Naive thymus-derived CD8-positive, alpha-beta T cell (primary cell): ENCODE results near the gene FRYL. TPM values are rescaled to one million over a fixed set of nuclear protein-coding genes. Genes with fewer than 3 reads are reported as not detected.
"Not testable (repeated sequence)": the region's sequence is repeated elsewhere in the genome, so short reads cannot be mapped to it uniquely, and the experiment has no call there.

Source experiments
- ATAC-seq, 2 donors: fragments of 150-1000 bp; cut with Tn5 transposase in 1 of 2; sonication (Bioruptor Pico), chemical (Tn5 transposase) in 1 of 2; 1 replicate in 1 of 2; 2 replicates in 1 of 2; pipeline ENCODE4 v1.10.0; 2021; ENCODE audit warnings: mild to moderate bottlenecking in 2 of 2, moderate library complexity in 2 of 2
- POLR2A ChIA-PET: fragments of 350-600 bp; sonication (Branson Sonifier 250); formaldehyde crosslinking; loops from one replicate; lab custom pipeline; 2021; ENCODE audit warnings: antibody characterized with exemption; lab: Charles Lee
- DNase-seq, 10 donors: peaks; one replicate each; pipeline versions ENCODE4 v3.0.0 to v3.0.0-alpha.2; 2020 to 2022
- H3K27ac Mint-ChIP-seq, 10 donors: one replicate each; pipeline ENCODE4 v1.8.0; 2020 to 2022; ENCODE audit warnings: mild to moderate bottlenecking in 10 of 10, mixed read lengths in 10 of 10, moderate library complexity in 4 of 10, inconsistent platforms in 1 of 10
- H3K27me3 Mint-ChIP-seq, 5 donors: one replicate each; pipeline ENCODE4 v1.8.0; 2021 to 2022; ENCODE audit warnings: mixed read lengths in 5 of 5
- H3K36me3 Mint-ChIP-seq, 3 donors: one replicate each; pipeline ENCODE4 v1.8.0; 2020 to 2022; ENCODE audit warnings: mixed read lengths in 3 of 3, mild to moderate bottlenecking in 2 of 3, inconsistent platforms in 1 of 3
- H3K4me1 Mint-ChIP-seq, 4 donors: one replicate each; pipeline ENCODE4 v1.8.0; 2021 to 2022; ENCODE audit warnings: mixed read lengths in 4 of 4
- H3K4me3 Mint-ChIP-seq, 10 donors: one replicate each; pipeline ENCODE4 v1.8.0; 2020 to 2022; ENCODE audit warnings: mild to moderate bottlenecking in 10 of 10, mixed read lengths in 10 of 10, moderate library complexity in 6 of 10, inconsistent platforms in 1 of 10
- H3K9me3 Mint-ChIP-seq, 9 donors: one replicate each; pipeline ENCODE4 v1.8.0; 2020 to 2022; ENCODE audit warnings: mixed read lengths in 9 of 9, mild to moderate bottlenecking in 3 of 9, inconsistent platforms in 1 of 9, moderate library complexity in 1 of 9
- polyA plus RNA-seq, 3 donors: library from polyadenylated mRNA; unstranded; fragments of 300-500 nt; fragmentation: Illumina TruSeq; gene quantifications; one replicate each; pipeline ENCODE4 v1.2.3, GENCODE V29; 2021
- total RNA-seq, 8 experiments: library from RNA in 2 of 8; stranded (reverse) in 2 of 8; gene quantifications; one replicate each; pipeline ENCODE4 v1.2.3 and lab custom pipeline; 2021 to 2026

FRYL gene
- total and polyA plus RNA-seq, 5 experiments from 2014 or later: 31.4 to 119 (median 36.4) TPM

DNA sequence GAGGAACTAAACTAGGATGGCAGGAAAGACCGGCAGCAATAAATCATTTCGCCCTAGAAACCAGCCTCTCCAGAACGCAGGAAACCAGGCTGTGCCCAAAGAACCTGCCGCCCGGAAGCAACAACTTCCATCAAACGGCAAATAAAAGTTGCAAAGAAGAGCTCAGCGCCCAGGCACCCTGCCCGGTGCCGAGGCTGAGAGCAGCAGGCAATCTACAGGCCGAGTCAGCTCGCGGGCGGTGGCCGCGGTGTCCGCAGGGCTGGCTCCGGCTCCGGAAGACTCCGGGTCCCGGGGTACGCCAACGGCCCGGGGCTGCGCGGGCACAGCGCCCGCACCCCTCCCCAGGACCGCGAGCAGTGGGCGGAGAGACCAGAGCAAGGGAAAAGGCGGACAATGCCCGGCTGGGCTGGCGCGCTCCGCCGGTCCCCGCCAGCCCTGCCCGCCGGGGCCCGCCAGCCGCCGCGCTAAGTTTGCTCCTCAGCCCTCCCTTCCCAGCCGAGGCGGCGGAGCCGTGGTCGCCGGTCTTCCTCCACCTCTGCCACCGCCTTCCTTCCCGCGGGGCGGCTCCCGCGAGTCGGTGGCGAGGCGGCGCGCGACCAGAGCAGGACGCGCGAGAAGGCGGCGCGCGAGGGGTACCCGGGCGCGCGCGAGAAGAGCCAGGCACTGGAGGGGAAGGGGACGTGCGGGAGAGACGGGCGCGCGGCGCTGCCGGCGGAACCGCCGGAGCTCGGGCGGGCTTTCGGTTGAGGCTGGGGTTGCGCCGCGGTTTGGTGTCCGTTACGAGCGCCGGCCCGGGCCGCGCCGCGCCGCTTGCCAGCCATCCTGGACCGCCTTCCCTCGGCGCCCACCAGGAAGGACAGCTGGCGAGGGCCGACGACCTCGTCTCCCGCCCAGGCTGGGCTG lies 733 bp downstream of the FRYL start:
- ATAC-seq: peak; percentile 34 to 36
- H3K9me3 Mint-ChIP-seq: no peaks in the 10 kb centered on the region
- peak overlapping the region; percentile 86 to 96 (median 94) for H3K4me3 Mint-ChIP-seq
- no peaks in the 10 kb centered on the region for H3K27me3 Mint-ChIP-seq
- H3K4me1 Mint-ChIP-seq: peaks cover 10 to 54% (median 47%) of the 10 kb centered on the region in 4 donors
- DNase-seq: peak; percentile 66 to 80 (median 72)
- peak overlapping the region; percentile 85 to 95 (median 92) for H3K27ac Mint-ChIP-seq
- POLR2A ChIA-PET: interaction anchor here (0.6 to 2.9 kb wide), 16 partner anchors 11 to 641 kb away, joined by 3 to 22 read pairs (median 4); partner anchors contain the start of genes OCIAD1, OCIAD2 and SLAIN2
- peaks cover 0 to 2% (median 0%) of the 10 kb centered on the region in 3 donors for H3K36me3 Mint-ChIP-seq

DNA sequence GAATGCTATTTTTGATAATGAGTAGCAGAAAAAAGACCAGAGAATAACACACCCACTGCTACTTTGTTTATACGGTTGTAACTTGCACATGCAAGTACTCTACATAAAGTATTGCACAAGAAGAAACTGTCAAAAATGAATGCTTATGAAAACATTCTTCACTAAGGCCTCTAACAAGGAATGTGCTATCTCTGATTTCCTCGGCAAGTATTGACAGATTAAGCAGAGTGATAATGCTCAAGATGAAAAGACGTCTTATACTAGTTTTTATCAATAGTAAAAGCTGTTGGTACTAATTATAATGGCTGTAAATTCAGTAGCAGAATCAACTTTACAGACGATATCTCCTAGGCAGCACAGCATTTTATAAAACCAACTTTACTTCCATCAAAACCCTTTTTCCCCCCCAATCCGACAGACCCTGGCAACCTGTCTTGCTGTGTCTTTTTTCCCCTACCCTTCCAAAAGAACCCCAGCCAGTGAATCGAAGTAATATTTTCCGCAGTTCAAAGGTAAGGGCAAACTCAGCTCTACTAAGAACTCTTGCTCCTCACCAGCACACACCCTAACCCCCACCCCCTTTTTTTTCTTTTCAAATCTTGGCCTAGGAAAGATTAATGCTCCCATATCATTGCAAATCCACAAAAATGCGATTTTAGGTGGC lies 1.5 kb downstream of the FRYL start:
- peaks cover 11 to 61% (median 50%) of the 10 kb centered on the region in 4 donors for H3K4me1 Mint-ChIP-seq
- H3K36me3 Mint-ChIP-seq: peaks cover 0 to 3% (median 0%) of the 10 kb centered on the region in 3 donors
- no peak for ATAC-seq
- H3K4me3 Mint-ChIP-seq: peak overlapping the region; percentile 86 to 96 (median 94)
- peak overlapping the region; percentile 61 to 95 (median 92) for H3K27ac Mint-ChIP-seq
- DNase-seq: peak in 4 of 10 donors; percentile 0 to 26 (median 8)
- H3K9me3 Mint-ChIP-seq: no peaks in the 10 kb centered on the region
- POLR2A ChIA-PET: interaction anchor here (0.6 to 2.9 kb wide), 11 partner anchors 12 to 437 kb away, joined by 3 to 22 read pairs (median 5); partner anchors contain the start of genes OCIAD1, OCIAD2 and SLAIN2
- no peaks in the 10 kb centered on the region for H3K27me3 Mint-ChIP-seq

DNA sequence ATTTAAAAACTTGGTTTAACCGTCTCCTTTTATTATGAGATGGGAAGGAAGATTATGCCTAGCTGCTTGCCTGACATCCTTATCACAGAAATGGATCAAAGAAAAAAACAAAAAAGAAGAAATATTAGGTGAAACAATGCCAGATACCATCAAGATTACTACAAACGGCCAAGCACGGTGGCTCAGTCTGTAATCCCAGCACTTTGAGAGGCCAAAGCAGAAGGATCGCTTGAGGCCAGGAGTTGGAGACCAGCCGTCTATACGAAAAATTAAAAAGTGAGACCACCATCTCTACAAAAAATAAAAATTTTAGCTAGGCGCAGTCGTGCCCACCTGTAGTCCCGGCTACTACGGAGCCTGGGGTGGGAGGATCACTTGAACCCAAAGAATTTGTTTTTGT lies 2.3 kb downstream of the FRYL start:
- ATAC-seq: no peak
- Mint-ChIP-seq H3K36me3 (peaks cover 0 to 5% (median 1%) of the 10 kb centered on the region in 3 donors), H3K27ac (peak overlapping the region; percentile 61 to 95 (median 91)), H3K4me1 (peaks cover 13 to 69% (median 58%) of the 10 kb centered on the region in 4 donors), H3K9me3 (no peaks in the 10 kb centered on the region), H3K27me3 (no peaks in the 10 kb centered on the region), H3K4me3 (peak overlapping the region; percentile 86 to 96 (median 94))
- POLR2A ChIA-PET: no interaction called here
- DNase-seq: no peak

DNA sequence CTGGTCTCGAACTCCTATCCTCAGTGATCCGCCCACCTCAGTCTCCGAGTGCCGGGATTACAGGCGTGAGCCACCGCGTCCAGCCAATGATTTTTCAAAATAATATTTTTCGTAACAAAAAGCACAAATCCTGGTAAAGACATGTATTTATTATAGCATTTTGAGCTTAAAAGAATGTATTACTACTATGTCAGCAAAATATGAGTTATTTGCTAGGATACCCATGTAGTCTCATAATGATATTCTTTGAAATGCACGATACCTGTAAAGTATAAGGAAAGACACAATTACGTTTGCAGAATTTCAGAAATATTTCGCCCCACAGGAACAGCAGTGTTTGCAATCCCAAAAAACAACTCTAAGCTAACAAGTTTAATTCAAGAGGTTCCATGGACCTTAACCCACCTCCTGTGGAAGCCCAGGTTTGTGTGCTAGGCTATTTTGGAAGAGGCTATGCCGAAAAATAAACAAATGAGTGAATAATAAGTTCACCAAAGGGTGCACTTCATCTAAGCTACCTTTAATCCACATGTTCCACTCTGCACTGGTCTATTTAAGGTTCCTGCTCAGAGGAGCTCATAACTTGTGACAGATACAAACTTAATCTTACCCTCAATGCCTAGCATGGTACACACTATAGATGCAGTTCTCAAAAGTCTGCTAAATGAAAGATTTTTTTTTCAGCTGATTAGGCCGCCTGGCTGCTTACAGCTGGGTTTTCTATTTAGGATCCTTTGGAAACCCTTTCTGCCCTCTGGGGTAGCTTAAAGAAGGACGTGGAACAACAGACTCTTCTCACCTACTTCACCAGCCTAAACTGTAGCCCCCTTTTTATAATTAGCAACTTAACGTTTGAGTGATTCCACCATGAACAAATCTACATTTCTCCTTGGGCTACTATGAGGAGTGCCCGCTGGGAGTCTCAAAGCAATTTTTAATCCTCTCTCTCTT lies 5.0 kb downstream of the FRYL start:
- Mint-ChIP-seq H3K4me3 (peak overlapping the region in 7 of 10 donors; percentile 4 to 18 (median 10)), H3K36me3 (peaks cover 0 to 5% (median 1%) of the 10 kb centered on the region in 3 donors), H3K27me3 (no peaks in the 10 kb centered on the region), H3K4me1 (peaks cover 20 to 83% (median 65%) of the 10 kb centered on the region in 4 donors), H3K27ac (peak overlapping the region in 1 of 10 donors; percentile 2), H3K9me3 (peaks cover 0 to 3% (median 0%) of the 10 kb centered on the region in 9 donors)
- ATAC-seq (no peak), DNase-seq (no peak)
- POLR2A ChIA-PET: interaction anchor here (0.6 to 0.7 kb wide), 2 partner anchors 23 to 178 kb away, joined by 3 to 4 read pairs; no protein-coding TSS in a partner anchor

DNA sequence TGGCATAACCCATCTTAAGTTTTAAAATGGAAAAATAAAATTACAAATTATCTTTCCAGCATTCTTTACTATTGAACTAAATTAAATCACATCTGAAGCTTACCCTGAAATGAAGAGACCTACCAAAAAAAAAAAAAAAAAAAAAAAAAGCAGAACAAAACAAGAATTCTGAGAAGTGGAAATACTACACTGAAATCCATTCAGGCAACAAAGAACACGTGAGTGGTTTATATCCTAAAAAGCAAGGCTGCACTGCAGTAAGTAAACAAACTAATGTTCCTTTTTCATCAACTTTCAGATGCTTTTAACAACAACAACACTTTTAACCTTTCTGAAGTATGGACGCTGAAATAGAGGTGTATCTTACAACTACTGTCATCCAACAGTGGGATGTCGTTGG lies 7.5 kb downstream of the FRYL start:
- ATAC-seq: no peak
- Mint-ChIP-seq H3K36me3 (peaks cover 0 to 14% (median 1%) of the 10 kb centered on the region in 3 donors), H3K27me3 (no peaks in the 10 kb centered on the region), H3K27ac (peak overlapping the region in 2 of 10 donors; percentile 6 to 40), H3K4me3 (peak overlapping the region in 4 of 10 donors; percentile 5 to 52 (median 24)), H3K4me1 (peaks cover 23 to 83% (median 68%) of the 10 kb centered on the region in 4 donors), H3K9me3 (peaks cover 0 to 3% (median 0%) of the 10 kb centered on the region in 9 donors)
- DNase-seq: no peak
- POLR2A ChIA-PET: interaction anchor here (0.6 kb wide), 1 partner anchor 26 kb away, joined by 3 read pairs; no protein-coding TSS in a partner anchor

DNA sequence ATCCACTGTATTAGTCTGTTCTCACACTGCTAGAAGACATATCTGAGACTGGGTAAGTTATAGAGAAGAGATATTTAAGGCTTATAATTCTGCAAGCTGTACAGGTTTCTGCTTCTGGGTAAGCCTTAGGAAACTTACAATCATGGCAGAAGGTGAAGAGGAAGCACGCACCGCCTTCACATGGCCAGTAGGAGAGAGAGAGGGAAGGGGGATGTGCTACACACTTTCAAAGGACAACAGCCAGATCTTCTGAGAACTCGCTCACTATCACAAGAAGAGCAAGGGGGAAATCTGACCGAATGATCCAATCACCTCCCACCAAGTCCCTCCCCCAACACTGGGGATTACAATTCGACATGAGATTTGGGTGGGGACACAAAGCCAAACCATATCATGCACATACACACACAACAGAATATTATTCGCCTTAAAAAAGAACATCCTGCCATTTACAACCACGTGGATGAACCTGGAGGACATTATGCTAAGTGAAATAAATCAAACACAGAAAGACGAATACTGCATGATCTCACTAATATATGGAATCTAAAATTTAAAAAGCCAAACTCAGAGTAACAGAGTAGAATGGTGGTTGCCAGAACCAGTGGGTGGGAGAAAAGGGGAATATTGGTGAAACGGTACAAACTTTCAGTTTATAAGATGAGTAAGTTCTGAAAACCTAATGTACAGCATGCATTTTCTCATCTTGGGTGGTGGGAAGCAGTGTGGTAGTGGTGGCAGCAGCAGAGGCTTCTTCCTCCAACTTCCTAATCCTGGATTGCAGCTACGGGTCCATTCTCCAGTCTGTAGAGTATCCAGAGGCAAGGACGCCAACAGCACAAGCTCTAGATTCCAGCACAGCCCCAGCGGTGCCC lies 12.8 kb downstream of the FRYL start:
- DNase-seq: no peak
- peak overlapping the region in 3 of 10 donors; percentile 35 to 63 (median 48) for H3K27ac Mint-ChIP-seq
- peak overlapping the region in 5 of 10 donors; percentile 19 to 72 (median 54) for H3K4me3 Mint-ChIP-seq
- peaks cover 0 to 18% (median under 1%) of the 10 kb centered on the region in 3 donors for H3K36me3 Mint-ChIP-seq
- peaks cover 0 to 3% (median 0%) of the 10 kb centered on the region in 9 donors for H3K9me3 Mint-ChIP-seq
- POLR2A ChIA-PET: interaction anchor here (1.5 kb wide), 1 partner anchor 13 kb away, joined by 4 read pairs; the partner anchor contains the start of gene FRYL
- peaks cover 34 to 76% (median 66%) of the 10 kb centered on the region in 4 donors for H3K4me1 Mint-ChIP-seq
- no peak for ATAC-seq
- no peaks in the 10 kb centered on the region for H3K27me3 Mint-ChIP-seq

DNA sequence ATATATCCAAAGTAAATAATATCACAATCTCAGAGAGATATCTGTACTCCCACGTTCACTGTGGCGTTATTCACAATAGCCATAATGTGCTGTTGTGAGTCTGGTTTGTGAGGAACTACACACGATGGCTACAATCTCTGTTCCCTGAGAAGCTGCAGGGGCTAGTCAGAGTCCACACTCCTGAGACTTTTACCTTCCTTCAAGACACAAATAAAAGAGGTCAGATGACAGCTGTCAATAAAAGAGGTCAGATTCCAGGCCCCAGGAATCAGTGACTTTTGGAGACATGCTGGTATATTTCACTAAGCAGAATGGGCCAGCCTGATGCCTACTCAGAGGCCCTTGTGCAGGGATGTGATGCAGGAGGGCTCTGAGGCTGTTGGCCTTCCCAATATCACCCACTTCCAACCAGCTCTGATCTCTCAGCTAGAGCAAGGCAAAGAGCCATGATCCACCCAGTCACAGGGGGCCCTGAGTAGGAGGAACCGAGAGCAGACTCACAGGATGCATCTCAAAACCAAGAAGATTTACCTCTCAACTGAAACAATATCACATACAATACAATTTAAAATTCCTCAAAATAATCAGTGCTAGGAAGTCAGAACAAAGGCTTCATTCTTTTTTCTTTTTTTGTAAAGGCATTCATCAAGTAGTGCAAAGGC lies 13.8 kb downstream of the FRYL start:
- peaks cover 33 to 76% (median 69%) of the 10 kb centered on the region in 4 donors for H3K4me1 Mint-ChIP-seq
- ATAC-seq: no peak
- POLR2A ChIA-PET: interaction anchor here (0.6 kb wide), 2 partner anchors 13 to 94 kb away, joined by 3 read pairs; no protein-coding TSS in a partner anchor
- H3K36me3 Mint-ChIP-seq: peaks cover 0 to 18% (median 2%) of the 10 kb centered on the region in 3 donors
- H3K27me3 Mint-ChIP-seq: no peaks in the 10 kb centered on the region
- no peaks in the 10 kb centered on the region for H3K9me3 Mint-ChIP-seq
- H3K27ac Mint-ChIP-seq: peak overlapping the region in 3 of 10 donors; percentile 46 to 76 (median 48)
- no peak for DNase-seq
- peak overlapping the region in 8 of 10 donors; percentile 10 to 57 (median 37) for H3K4me3 Mint-ChIP-seq

DNA sequence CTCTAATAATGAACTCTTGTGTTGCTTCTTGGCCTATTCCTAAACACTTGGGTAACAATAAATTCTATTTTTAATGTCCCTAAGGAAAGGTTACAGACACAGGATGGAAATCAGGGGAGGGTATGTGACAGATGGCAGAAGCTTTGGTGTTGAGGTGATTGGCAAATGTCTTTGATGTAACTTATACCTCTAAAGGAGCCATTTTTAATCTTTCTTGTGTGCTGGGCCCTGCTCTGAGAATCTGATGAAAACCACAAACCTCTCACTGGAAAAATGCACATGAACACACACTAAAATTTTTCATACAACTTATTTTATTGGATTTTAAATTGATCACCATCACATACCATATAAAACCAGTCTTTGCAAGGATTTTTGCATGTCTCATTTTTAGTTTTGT lies 17.7 kb downstream of the FRYL start:
- POLR2A ChIA-PET: no interaction called here
- peaks cover 32 to 71% (median 51%) of the 10 kb centered on the region in 4 donors for H3K4me1 Mint-ChIP-seq

DNA sequence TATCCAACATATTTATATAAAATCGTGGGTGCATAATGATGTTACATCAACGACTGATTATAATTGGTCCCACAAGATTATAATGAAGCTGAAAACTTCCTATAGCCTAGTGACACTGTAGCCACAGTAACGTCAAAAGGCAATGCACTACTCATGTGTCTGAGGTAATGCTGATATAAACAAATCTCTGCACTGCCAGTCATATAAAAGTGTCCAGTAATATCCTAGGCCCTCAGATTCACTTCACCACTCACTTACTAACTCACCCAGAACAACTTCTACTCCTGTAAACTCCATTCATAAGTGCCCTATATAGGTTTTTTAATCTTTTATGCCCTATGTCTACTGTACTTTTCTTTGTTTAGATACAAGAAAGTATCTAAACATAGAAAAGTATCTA lies 18.8 kb downstream of the FRYL start:
- Mint-ChIP-seq H3K4me1 (peaks cover 24 to 69% (median 48%) of the 10 kb centered on the region in 4 donors), H3K27me3 (no peaks in the 10 kb centered on the region), H3K36me3 (peaks cover 4 to 12% (median 11%) of the 10 kb centered on the region in 3 donors), H3K9me3 (peaks cover 0 to 2% (median 0%) of the 10 kb centered on the region in 9 donors), H3K27ac (peak overlapping the region in 2 of 10 donors; percentile 32 to 50), H3K4me3 (no peak overlapping the region)
- DNase-seq (no peak), ATAC-seq (no peak)
- POLR2A ChIA-PET: interaction anchor here (0.7 kb wide), 1 partner anchor 8 kb away, joined by 5 read pairs; no protein-coding TSS in a partner anchor

More for the DNA sequence above, 17.7 kb downstream of the FRYL start:
- no peak for ATAC-seq
- no peaks in the 10 kb centered on the region for H3K27me3 Mint-ChIP-seq
- H3K9me3 Mint-ChIP-seq: no peaks in the 10 kb centered on the region
- H3K36me3 Mint-ChIP-seq: peaks cover 4 to 15% (median 11%) of the 10 kb centered on the region in 3 donors
- peak overlapping the region in 1 of 10 donors; percentile 56 for H3K4me3 Mint-ChIP-seq
- peak overlapping the region in 1 of 10 donors; percentile 11 for H3K27ac Mint-ChIP-seq
- DNase-seq: no peak

DNA sequence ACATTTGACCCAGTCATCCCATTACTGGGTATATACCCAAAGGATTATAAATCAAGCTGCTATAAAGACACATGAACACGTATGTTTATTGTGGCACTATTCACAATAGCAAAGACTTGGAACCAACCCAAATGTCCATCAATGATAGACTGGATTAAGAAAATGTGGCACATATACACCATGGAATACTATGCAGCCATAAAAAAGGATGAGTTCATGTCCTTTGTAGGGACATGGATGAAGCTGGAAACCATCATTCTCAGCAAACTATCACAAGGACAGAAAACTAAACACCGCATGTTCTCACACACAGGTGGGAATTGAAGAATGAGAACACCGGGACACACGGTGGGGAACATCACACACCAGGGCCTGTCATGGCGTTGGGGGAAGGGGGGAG lies 21.4 kb downstream of the FRYL start:
- H3K27ac Mint-ChIP-seq, ATAC-seq, H3K9me3 Mint-ChIP-seq, DNase-seq, H3K4me3 Mint-ChIP-seq, H3K27me3 Mint-ChIP-seq, POLR2A ChIA-PET: not testable (repeated sequence)
- H3K4me1 Mint-ChIP-seq: peaks cover 16 to 65% (median 48%) of the 10 kb centered on the region in 4 donors
- H3K36me3 Mint-ChIP-seq: peaks cover 4 to 22% (median 14%) of the 10 kb centered on the region in 3 donors
